ENCODE data around the gene MSX2.

DNA sequence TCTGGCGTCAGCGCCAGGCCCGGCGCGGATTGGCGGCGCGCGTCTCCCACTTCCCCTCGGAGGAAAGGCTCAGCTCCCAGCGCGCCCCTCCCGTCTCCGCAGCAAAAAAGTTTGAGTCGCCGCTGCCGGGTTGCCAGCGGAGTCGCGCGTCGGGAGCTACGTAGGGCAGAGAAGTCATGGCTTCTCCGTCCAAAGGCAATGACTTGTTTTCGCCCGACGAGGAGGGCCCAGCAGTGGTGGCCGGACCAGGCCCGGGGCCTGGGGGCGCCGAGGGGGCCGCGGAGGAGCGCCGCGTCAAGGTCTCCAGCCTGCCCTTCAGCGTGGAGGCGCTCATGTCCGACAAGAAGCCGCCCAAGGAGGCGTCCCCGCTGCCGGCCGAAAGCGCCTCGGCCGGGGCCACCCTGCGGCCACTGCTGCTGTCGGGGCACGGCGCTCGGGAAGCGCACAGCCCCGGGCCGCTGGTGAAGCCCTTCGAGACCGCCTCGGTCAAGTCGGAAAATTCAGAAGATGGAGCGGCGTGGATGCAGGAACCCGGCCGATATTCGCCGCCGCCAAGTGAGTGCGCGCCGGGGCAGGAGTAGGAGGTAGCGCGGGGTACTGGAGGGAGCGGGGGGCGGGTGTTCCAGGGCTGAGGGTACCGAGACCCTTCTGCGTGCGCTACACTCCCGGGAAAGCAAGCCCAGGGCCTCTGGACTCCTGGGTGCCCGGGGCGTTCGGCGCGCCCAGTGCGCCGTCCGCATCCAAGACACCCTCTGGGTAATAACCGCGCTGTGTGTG, at the start of gene MSX2:
- TF ChIP-seq CTCF (conservative IDR thresholded peaks at IDR 0.05): no peak
- no peak for TF ChIP-seq EZH2 (IDR thresholded peaks at IDR 0.05; ENCODE audit: low read depth)

All from PC-9 (cell line).